Activated CD4-positive, alpha-beta T cell treated with anti-CD3 and anti-CD28 coated beads, Interleukin-2, amount 50 U/mL, for 16 hours (primary cell): ENCODE measurements around the gene C16orf74.

Experiments used
- DNase-seq: peaks from one replicate; pipeline ENCODE4 v3.0.0-alpha.2; 2020

The C16orf74 gene

GRCh38 chr16:85773044-85773443 lies 22.1 kb upstream of the C16orf74 start:
- DNase-seq: no peak

GRCh38 chr16:85770741-85771140 lies 19.8 kb upstream of the C16orf74 start:
- DNase-seq: no peak

- DNase-seq: no peak
Observed at GRCh38 chr16:85768199-85768598, 17.3 kb upstream of the C16orf74 start.

DNA sequence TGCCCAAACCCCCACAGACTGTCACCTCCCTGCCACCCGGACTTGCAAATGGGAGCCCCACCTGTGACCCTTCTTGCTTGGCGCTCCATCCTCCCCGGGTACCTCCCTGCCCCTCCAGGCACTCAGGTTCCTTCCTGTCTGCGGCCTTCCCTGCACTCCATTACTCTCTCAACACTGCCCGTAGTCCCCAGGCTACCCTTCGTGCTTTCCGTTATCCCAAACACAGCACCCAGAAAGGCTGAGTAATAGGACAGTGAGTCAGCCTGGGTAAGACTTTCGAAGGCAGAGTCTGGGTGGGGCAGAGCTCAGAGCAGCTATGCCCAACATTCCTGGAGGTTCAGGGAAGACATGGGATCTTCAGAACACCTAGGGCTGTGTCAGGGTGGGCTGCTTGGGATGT lies 16.6 kb upstream of the C16orf74 start:
- no peak for DNase-seq

DNA sequence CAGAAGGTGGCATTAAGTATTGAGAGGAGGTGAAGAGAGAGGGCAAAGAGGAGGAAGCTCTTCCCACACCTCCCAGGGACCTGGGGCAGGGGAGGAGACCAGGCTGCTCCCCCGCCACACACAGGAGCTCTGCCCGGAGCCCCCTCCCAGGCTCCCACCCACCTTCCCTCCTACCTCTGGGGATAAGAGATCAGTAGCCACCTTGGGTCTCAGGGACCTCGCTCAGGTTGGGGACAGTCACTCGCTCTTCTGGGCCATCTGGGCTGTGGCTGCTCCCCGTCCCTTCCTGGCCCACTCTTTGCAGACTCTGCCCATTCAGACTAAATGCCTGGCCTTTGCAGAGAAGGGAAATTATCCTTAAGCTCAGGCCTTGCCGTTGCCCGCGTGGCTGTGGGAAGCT lies 14.9 kb upstream of the C16orf74 start:
- no peak for DNase-seq

GRCh38 chr16:85765211-85765610 lies 14.3 kb upstream of the C16orf74 start:
- no peak for DNase-seq

GRCh38 chr16:85763616-85764015 lies 12.7 kb upstream of the C16orf74 start:
- no peak for DNase-seq

- DNase-seq: no peak
Observed at GRCh38 chr16:85762970-85763369, 12.1 kb upstream of the C16orf74 start.

DNA sequence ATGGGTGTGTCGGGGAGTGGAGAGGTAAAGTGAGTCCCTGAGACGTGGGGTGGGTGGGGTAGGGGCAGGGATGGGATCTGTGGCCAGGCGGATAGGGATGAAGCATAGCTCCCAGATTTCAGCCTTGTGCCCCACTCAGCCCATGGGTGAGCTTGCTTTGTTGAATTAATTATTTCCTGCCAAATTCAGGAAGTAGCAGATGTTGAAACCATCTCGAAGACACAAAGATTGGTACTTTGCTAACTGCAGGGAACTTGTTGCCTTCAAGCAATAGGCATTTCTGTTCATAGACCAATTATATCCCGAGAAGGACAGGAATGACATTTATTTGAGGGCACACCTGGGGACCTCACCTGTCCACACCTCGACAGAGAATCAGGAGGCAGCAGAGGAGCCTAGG lies 11.0 kb upstream of the C16orf74 start:
- no peak for DNase-seq

DNA sequence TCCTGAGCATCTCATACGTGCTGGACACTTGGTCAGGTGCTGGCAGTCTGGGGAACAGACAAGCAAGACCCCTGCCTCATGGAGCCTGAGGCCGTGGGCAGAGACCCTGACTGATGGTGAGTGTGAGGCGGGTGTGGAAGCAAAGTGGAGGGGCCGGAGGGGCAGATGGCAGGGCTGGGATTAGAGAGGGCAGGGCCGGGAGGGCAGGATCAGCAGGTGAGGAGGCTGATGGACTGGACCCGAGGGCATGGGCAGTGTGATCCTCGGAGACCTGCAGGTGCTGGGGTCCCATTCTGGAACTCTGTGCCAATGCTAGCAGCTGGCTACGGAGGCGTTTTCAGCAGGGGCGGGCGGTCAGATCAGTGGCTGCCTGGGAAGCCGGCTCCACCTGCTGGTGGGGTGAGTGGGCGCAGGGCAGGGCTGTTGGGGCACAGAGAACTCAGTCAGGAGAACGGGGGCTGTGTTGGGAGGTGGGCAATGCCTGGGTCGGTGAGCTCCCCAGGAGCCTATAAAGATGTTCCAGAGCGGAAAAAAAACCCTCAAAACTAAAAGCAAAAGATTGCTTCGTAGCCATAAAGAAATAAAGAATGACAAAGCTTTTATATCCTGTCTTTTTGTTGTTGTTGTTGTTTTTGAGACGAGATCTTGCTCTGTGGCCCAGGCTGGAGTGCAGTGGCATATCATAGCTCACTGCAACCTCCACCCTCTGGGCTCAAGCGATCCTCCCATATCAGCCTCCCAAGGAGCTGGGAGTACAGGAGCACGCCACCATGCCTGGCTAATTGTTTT lies 8.9 kb upstream of the C16orf74 start:
- peak; percentile 33 for DNase-seq

DNA sequence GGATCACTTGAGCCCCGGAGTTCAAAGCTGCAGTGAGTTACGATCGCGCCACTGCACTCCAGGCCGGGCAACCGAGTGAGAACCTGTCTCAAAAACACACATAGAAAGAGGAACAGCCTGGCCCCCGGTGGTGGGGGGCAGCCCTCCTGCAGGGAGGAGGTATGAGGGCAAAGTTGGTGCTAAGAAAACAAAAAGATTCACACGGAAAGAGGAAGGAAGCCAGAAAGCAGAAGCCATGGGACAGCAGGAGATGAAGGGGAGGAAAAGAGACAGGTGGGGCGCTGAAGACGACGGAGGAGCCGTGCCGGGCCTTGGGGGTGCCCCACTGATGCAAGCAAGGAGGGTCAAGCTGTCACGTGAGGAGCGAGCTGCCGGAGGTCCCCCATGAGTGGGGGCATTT lies 8.2 kb upstream of the C16orf74 start:
- DNase-seq: no peak

DNA sequence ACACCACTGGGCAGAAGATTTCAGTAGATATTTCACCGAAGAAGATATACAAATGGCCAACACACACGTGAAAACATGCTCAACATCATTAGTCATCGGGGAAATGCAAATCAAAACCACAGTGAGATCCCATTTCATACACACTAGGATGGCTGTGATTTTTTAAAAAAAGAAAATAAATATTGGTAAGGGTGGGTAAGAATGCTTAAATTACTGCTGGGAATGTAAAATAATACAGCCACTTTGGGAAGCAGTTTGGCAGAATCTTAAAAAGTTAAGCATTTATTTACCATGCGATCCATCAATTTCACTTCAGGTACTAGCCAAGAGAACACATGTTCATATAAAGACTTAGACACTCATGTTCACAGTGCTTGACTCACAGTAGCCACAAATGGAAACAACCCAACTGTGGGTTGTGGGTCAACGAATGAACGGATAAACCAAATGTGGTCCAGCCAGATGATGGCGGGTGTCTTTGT lies 6.5 kb upstream of the C16orf74 start:
- DNase-seq: peak; percentile 46

- no peak for DNase-seq
Observed at GRCh38 chr16:85755929-85756768, 5.3 kb upstream of the C16orf74 start.

DNA sequence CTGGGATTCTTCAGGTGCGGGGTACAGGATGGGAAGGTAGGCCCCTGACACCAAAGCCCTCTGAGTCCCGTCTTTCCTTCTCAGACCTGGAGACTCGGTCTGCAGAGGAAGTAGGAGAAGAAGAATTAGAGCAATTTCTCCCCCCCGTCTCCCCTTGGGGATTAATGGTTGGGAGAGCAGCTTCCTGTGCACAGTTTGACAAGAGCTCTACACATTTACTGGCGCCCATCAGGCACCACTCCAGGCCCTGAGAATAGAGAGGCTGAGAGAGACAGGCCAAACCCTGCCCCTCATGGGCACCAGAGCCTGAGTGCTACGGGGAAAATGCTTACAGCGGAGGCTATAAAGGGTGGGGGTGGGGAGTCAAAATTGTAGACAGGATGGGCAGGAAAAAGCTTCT lies 3.5 kb upstream of the C16orf74 start:
- DNase-seq: no peak

DNA sequence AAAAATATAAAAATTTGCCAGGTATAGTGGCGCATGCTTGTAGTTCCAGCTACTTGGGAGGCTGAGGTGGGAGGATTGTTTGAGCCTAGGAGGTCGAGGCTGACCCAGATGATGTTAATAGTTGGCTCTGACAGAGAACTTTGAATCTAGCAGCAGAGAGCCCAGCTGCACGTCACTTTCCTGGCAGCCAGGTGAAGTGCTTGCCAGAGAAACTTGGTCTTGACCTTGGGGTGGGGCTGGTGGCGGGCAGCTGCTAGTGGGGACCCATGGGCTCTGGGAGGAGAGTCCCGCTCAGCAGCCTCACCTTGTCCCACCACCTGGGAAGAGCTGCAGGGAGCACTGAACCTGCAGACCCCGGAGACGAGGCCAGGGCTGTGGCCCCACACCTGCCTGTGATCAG lies 3.1 kb upstream of the C16orf74 start:
- DNase-seq: no peak

DNA sequence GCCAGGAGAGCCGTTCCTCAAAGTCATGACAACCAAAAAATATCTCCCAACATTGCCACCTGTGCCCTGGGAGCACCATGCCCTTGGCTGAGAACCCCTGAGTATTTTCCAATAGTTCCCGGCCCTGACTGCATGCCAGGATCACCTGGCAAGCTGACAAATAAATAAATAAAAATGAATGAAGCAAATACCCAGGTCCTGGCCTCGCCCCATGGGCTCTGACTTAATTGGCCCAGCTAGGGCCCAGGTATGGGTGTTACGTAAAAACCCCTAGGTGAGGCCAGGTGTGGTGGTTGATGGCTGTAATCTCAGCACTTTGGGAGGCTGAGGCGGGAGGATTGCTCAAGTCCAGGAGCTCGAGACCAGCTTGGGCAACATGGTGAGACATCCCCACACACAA lies 2.7 kb upstream of the C16orf74 start:
- DNase-seq: no peak

- DNase-seq: no peak
Observed at GRCh38 chr16:85752511-85753420, 1.9 kb upstream of the C16orf74 start.

GRCh38 chr16:85751698-85752501 lies 1.0 kb upstream of the C16orf74 start:
- DNase-seq: no peak

GRCh38 chr16:85750146-85750826 lies 610 bp downstream of the C16orf74 start:
- DNase-seq: no peak

- DNase-seq: no peak
Observed at GRCh38 chr16:85749771-85750145, 1.1 kb downstream of the C16orf74 start.

DNA sequence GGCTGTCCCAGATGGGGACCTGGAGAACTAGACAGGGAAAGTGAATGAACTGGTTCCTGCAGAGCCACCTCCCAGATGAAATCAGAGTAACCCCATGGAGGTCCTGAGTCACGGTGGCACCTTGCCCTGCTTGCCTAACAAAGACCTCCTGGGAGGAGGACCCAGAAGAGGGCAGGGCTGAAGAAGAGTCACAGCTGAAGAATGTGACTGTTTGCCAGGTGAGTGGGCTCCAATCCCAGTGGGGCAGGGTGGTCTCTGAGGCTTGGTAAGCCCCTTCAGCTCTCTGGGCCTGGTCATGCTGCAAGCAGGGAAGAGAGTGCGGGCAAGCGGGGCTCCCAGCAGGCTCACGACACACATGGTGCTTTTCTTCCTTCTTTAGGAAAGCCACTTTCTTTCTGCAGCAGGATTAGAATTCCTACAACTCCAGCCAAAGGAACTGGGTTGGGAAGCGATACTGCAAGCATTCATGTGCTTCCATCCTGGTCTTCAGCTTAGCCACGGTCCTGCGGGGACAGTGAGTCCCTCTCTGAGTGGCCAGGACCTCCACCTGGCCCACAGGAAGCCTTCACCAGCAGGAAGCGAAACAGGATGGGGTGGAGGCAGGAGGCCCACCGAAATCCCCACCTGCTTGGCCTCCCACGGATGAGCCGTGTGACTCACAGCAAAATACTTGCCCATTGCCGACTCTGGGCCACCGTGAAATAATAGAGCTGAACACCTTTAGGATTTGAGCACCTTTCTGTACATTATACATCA lies 4.3 kb downstream of the C16orf74 start:
- DNase-seq: no peak
